Liver (tissue), 3 donors: Measurements from ENCODE around the gene SIPA1L3.

Experiments
- ATF3 ChIP-seq: IDR thresholded peaks from 2 replicates; pipeline ENCODE4 v1.6.1; 2016; ENCODE audit warnings: antibody characterized with exemption
- CTCF ChIP-seq: fragments of 150-350 bp; IDR thresholded peaks from 2 replicates; pipeline ENCODE4 v1.5.1; 2017; ENCODE audit warnings: improper control_type of control experiment, low read depth, low read length; ENCODE audit not compliant: missing input control
- EGR1 ChIP-seq, 2 donors: IDR thresholded peaks; 2 replicates each; pipeline ENCODE4 v1.6.1; 2016 to 2018; ENCODE audit warnings: antibody characterized with exemption in 2 of 2, low read depth in 2 of 2
- FOXA1 ChIP-seq: IDR thresholded peaks from 2 replicates; pipeline ENCODE4 v1.6.1; 2016; ENCODE audit warnings: antibody characterized with exemption
- FOXA2 ChIP-seq: IDR thresholded peaks from 2 replicates; pipeline ENCODE4 v1.6.1; 2016; ENCODE audit warnings: antibody characterized with exemption
- GABPA ChIP-seq, 2 donors: IDR thresholded peaks in 1 of 2; conservative IDR thresholded peaks in 1 of 2; 2 replicates each; pipeline ENCODE4 v1.6.1; 2016; ENCODE audit warnings: antibody characterized with exemption in 2 of 2, mild to moderate bottlenecking in 1 of 2, moderate library complexity in 1 of 2
- HNF4A ChIP-seq, 2 donors: conservative IDR thresholded peaks; 2 replicates each; pipeline ENCODE4 v1.6.1; 2016; ENCODE audit warnings: antibody characterized with exemption in 2 of 2, mild to moderate bottlenecking in 2 of 2
- JUND ChIP-seq, 2 donors: IDR thresholded peaks; 2 replicates each; pipeline ENCODE4 v1.6.1; 2016; ENCODE audit warnings: antibody characterized with exemption in 2 of 2
- MAX ChIP-seq: IDR thresholded peaks from 2 replicates; pipeline ENCODE4 v1.6.1; 2016; ENCODE audit warnings: antibody characterized with exemption
- RAD21 ChIP-seq, 2 donors: IDR thresholded peaks; 2 replicates each; pipeline ENCODE4 v1.6.1; 2016; ENCODE audit warnings: antibody characterized with exemption in 2 of 2, mild to moderate bottlenecking in 2 of 2
- REST ChIP-seq: IDR thresholded peaks from 2 replicates; pipeline ENCODE4 v1.6.1; 2016; ENCODE audit warnings: antibody characterized with exemption, mild to moderate bottlenecking
- RXRA ChIP-seq, 2 donors: IDR thresholded peaks; 2 replicates each; pipeline ENCODE4 v1.6.1; 2017 to 2018; ENCODE audit warnings: antibody characterized with exemption in 2 of 2, mild to moderate bottlenecking in 1 of 2
- SP1 ChIP-seq: IDR thresholded peaks from 2 replicates; pipeline ENCODE4 v1.6.1; 2018; ENCODE audit warnings: antibody characterized with exemption, mild to moderate bottlenecking
- TAF1 ChIP-seq: conservative IDR thresholded peaks from 2 replicates; pipeline ENCODE4 v1.6.1; 2016; ENCODE audit warnings: antibody characterized with exemption, mild to moderate bottlenecking
- donor health status: healthy.
- donor health status: healthy.

- TF ChIP-seq MAX (no peak), CTCF (no peak), ATF3 (no peak), TAF1 (no peak), SP1 (no peak), RAD21 (IDR thresholded peaks at IDR 0.05) (peak; percentile 9 to 11), FOXA1 (no peak), GABPA (IDR thresholded peaks at IDR 0.05 in 1 of 2, conservative IDR thresholded peaks at IDR 0.05 in 1 of 2) (no peak), RXRA (IDR thresholded peaks at IDR 0.05) (no peak), HNF4A (conservative IDR thresholded peaks at IDR 0.05) (no peak), FOXA2 (no peak), REST (no peak), JUND (IDR thresholded peaks at IDR 0.05) (no peak), EGR1 (IDR thresholded peaks at IDR 0.05; ENCODE audit: low read depth in 2 of 2) (no peak)
Measured at GRCh38 chr19:37975071-37975470, 68.1 kb downstream of the SIPA1L3 start.
